ENCODE data around the gene TP73. TPM values are rescaled to one million over a fixed set of nuclear protein-coding genes. Genes with fewer than 3 reads are reported as not detected.

TP73 gene
- total RNA-seq, 1 experiment from 2014 or later: 19.2 TPM

GRCh38 chr1:3663999-3664699 is 11.8 kb downstream of the TP73 start:
- no peak for DNase-seq (ENCODE audit: low read depth, low spot score)
- Histone ChIP-seq H3K79me2 (ENCODE audit: insufficient read depth, low read length) (peaks cover 70% of the 10 kb centered on the region), H3K4me2 (ENCODE audit: low read length) (no peak overlapping the region), H3K4me3 (replicated peaks in 1 of 2; ENCODE audit: low read depth in 1 of 2, low read length in 2 of 2) (no peak overlapping the region), H2AFZ (ENCODE audit: low read depth, low read length, poor library complexity, severe bottlenecking) (no peak overlapping the region), H3K9me3 (ENCODE audit: control insufficient read depth in 1 of 2, insufficient read depth in 1 of 2, low read depth in 1 of 2, low read length in 2 of 2) (no peaks in the 10 kb centered on the region), H3K4me1 (ENCODE audit: control insufficient read depth in 1 of 2, insufficient read depth in 2 of 2, low read length in 2 of 2) (peaks cover 14 to 20% of the 10 kb centered on the region in 2 experiments), H3K9me2 (ENCODE audit: insufficient read depth) (no peaks in the 10 kb centered on the region), H3K9ac (ENCODE audit: low read length) (no peak overlapping the region), H3K27me3 (ENCODE audit: insufficient read depth, low read length) (no peaks in the 10 kb centered on the region), H4K20me1 (ENCODE audit: insufficient read depth) (peaks cover 5% of the 10 kb centered on the region; the same call in 1 of the 2 replicates), H3K27ac (ENCODE audit: low read depth, low read length) (no peak overlapping the region), H3K36me3 (ENCODE audit: control insufficient read depth in 1 of 2, insufficient read depth in 2 of 2, low read length in 2 of 2) (no peaks in the 10 kb centered on the region)
- ChIA-PET CTCF (no interaction called here), RAD21 (ENCODE audit: low non-redundant PET in 1 of 2, low total read pairs in 2 of 2, uncharacterized antibody in 2 of 2, unreplicated experiment in 2 of 2) (no interaction called here), POLR2A (no interaction called here)
- no TSS peak for BruUV-seq (replicated peaks)
- no peak for TF ChIP-seq CBX3 (IDR thresholded peaks at IDR 0.05; ENCODE audit: low read depth)
- no peak for TF ChIP-seq YY1 (IDR thresholded peaks at IDR 0.05; ENCODE audit: extremely low read depth, insufficient replicate concordance, low read depth, low read length)
- no peak for TF ChIP-seq EZH2 (IDR thresholded peaks at IDR 0.05)
- TF ChIP-seq EZH2phosphoT487 (IDR thresholded peaks at IDR 0.05; ENCODE audit: borderline replicate concordance): no peak
- TF ChIP-seq RAD21 (IDR thresholded peaks at IDR 0.05; ENCODE audit: low read depth): no peak
- no peak for TF ChIP-seq EGR1 (IDR thresholded peaks at IDR 0.05; ENCODE audit: low read depth)
- no peak for TF ChIP-seq ATF3 (IDR thresholded peaks at IDR 0.05)
- TF ChIP-seq POLR2AphosphoS5 (IDR thresholded peaks at IDR 0.05; ENCODE audit: low read depth, low read length): no peak
- TF ChIP-seq SRF (IDR thresholded peaks at IDR 0.05; ENCODE audit: low read depth): no peak
- no peak for TF ChIP-seq CTCF (IDR thresholded peaks at IDR 0.05 in 2 of 3, conservative IDR thresholded peaks at IDR 0.05 in 1 of 3; ENCODE audit: borderline replicate concordance in 1 of 3, insufficient read depth in 1 of 3, low read depth in 2 of 3, low read length in 2 of 3)
- TF ChIP-seq ZFX (IDR thresholded peaks at IDR 0.05): no peak
- TF ChIP-seq FOSL1 (IDR thresholded peaks at IDR 0.05; ENCODE audit: low read depth): no peak
- TF ChIP-seq ELF1 (IDR thresholded peaks at IDR 0.05; ENCODE audit: borderline replicate concordance, low read depth): no peak
- no peak for TF ChIP-seq JUND (IDR thresholded peaks at IDR 0.05)
- no peak for TF ChIP-seq REST (IDR thresholded peaks at IDR 0.05; ENCODE audit: low read depth)
- intact Hi-C loops (cut with micrococcal nuclease): no loop called here
- no peak for ATAC-seq
